Osteocyte (in vitro differentiated cells): Measurements from ENCODE around the gene SLC22A3. TPM values are rescaled to one million over a fixed set of nuclear protein-coding genes. Genes with fewer than 3 reads are reported as not detected.

Experiments
- DNase-seq: peaks from one replicate; pipeline ENCODE4 v3.0.0; 2021; ENCODE audit warnings: mixed read lengths; ENCODE audit not compliant: unreplicated experiment; ENCODE audit errors: extremely low spot score
- H3K27ac Mint-ChIP-seq: one replicate; pipeline ENCODE4 v1.8.0; 2021; ENCODE audit warnings: mild to moderate bottlenecking, mixed read lengths; ENCODE audit not compliant: unreplicated experiment
- H3K27me3 Mint-ChIP-seq: one replicate; pipeline ENCODE4 v1.8.0; 2021; ENCODE audit warnings: mixed read lengths; ENCODE audit not compliant: unreplicated experiment
- H3K36me3 Mint-ChIP-seq: one replicate; pipeline ENCODE4 v1.8.0; 2021; ENCODE audit warnings: mixed read lengths; ENCODE audit not compliant: unreplicated experiment
- H3K4me1 Mint-ChIP-seq: one replicate; pipeline ENCODE4 v1.8.0; 2021; ENCODE audit warnings: mixed read lengths; ENCODE audit not compliant: unreplicated experiment
- H3K4me3 Mint-ChIP-seq: one replicate; pipeline ENCODE4 v1.8.0; 2021; ENCODE audit warnings: mild to moderate bottlenecking, moderate library complexity, mixed read lengths; ENCODE audit not compliant: unreplicated experiment
- H3K9me3 Mint-ChIP-seq: one replicate; pipeline ENCODE4 v1.8.0; 2021; ENCODE audit warnings: mixed read lengths; ENCODE audit not compliant: unreplicated experiment
- total RNA-seq: library from RNA; stranded (reverse); gene quantifications from 2 replicates; pipeline ENCODE4 v1.2.1, GENCODE V29; 2021
- TF ChIP-seq, protein P1 (sequence below): fragments of 200-600 bp; sonication (generic); IDR thresholded peaks from 2 replicates; pipeline ENCODE4 v1.5.0; 2021; ENCODE audit warnings: antibody characterized with exemption, mild to moderate bottlenecking, moderate library complexity

The SLC22A3 gene
- total RNA-seq, 1 donor from 2014 or later: not detected

DNA sequence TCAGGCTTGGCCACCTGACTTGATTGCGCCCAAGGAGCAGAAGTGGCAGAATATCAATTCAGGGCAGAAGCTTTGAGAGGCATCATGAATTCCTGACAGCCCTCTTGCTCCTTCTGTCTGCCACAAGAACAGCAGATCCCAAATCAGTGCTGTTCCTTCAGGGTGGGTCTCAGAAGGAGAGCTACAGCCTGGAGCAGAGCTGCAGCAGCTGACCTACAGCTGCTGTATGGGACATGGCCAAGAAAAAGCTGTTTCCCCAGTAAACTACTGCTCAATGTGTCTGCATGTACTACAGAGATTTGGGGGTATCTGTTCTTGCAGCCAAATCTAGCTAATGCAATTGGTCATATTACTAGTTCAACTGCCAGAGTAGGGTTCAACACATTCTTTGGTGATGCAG, 69.0 kb downstream of the SLC22A3 start:
- Mint-ChIP-seq H3K4me1 (no peaks in the 10 kb centered on the region), H3K36me3 (no peaks in the 10 kb centered on the region), H3K27ac (no peak overlapping the region), H3K9me3 (no peaks in the 10 kb centered on the region), H3K4me3 (no peak overlapping the region), H3K27me3 (no peaks in the 10 kb centered on the region)
- DNase-seq: no peak
- TF ChIP-seq, protein P1, sequence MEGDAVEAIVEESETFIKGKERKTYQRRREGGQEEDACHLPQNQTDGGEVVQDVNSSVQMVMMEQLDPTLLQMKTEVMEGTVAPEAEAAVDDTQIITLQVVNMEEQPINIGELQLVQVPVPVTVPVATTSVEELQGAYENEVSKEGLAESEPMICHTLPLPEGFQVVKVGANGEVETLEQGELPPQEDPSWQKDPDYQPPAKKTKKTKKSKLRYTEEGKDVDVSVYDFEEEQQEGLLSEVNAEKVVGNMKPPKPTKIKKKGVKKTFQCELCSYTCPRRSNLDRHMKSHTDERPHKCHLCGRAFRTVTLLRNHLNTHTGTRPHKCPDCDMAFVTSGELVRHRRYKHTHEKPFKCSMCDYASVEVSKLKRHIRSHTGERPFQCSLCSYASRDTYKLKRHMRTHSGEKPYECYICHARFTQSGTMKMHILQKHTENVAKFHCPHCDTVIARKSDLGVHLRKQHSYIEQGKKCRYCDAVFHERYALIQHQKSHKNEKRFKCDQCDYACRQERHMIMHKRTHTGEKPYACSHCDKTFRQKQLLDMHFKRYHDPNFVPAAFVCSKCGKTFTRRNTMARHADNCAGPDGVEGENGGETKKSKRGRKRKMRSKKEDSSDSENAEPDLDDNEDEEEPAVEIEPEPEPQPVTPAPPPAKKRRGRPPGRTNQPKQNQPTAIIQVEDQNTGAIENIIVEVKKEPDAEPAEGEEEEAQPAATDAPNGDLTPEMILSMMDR: no peak

DNA sequence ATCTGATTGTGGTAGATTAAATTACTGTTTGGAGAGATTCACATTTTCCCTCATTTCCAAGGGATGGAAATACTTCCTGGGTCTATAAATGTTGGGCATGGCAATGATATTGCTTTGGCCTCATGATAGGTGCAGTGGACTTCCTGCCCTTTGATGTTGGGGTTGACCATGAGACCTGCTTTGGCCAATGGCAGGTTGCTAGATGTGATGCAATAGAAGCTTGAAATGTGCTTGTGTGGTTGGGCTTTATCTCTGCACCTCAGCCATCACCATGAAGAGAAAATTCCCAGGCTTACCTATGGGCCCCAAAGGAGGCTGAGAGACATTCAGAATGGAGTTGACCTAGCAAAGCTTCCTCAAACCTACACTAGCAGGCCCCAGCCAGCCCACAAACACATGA, 69.4 kb downstream of the SLC22A3 start:
- Mint-ChIP-seq H3K4me1 (no peaks in the 10 kb centered on the region), H3K9me3 (no peaks in the 10 kb centered on the region), H3K36me3 (no peaks in the 10 kb centered on the region), H3K27me3 (no peaks in the 10 kb centered on the region), H3K4me3 (no peak overlapping the region), H3K27ac (no peak overlapping the region)
- TF ChIP-seq, protein P1: no peak
- DNase-seq: no peak

DNA sequence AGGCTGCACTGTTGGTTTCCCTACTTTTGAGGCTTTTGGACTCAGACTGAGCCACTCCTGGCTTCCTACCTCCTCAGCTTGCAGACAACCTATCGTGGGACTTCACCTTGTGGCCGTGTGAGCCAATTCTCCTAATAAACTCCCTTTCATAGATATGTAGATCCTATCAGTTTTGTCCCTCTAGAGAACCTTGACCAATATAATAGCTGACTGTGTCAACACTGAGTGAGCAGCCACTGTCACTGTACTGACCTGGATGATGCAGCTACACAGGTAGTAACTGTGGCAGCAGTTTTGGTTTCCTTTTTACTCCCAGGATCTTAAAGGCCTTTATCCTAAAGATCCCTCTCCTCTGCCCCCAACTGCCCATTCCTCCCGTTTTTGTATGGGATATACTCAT, 70.2 kb downstream of the SLC22A3 start:
- H3K4me3 Mint-ChIP-seq: no peak overlapping the region
- H3K9me3 Mint-ChIP-seq: no peaks in the 10 kb centered on the region
- TF ChIP-seq, protein P1: no peak
- no peaks in the 10 kb centered on the region for H3K36me3 Mint-ChIP-seq
- H3K27me3 Mint-ChIP-seq: no peaks in the 10 kb centered on the region
- no peaks in the 10 kb centered on the region for H3K4me1 Mint-ChIP-seq
- no peak overlapping the region for H3K27ac Mint-ChIP-seq
- DNase-seq: no peak

DNA sequence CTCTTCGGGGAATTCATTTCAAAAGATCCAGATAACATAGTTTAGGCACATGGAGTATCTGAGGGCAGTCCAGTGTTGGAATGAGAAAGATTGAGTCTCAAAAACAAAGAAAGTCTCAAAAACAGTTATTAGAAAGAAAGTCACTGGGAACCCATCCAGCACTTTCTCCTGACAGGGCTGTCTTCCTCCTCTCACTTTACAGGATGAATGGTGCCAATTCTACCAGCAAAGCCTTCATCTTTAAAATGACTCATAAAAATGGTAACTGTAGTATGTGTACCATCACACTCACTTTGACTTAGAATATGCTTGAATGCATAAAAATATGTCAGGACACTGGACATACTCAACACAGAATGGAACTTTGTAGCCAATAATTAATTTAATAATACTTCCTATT, 71.3 kb downstream of the SLC22A3 start:
- Mint-ChIP-seq H3K27me3 (no peaks in the 10 kb centered on the region), H3K36me3 (no peaks in the 10 kb centered on the region), H3K9me3 (no peaks in the 10 kb centered on the region), H3K27ac (no peak overlapping the region), H3K4me3 (no peak overlapping the region), H3K4me1 (no peaks in the 10 kb centered on the region)
- TF ChIP-seq, protein P1: no peak
- DNase-seq: no peak

DNA sequence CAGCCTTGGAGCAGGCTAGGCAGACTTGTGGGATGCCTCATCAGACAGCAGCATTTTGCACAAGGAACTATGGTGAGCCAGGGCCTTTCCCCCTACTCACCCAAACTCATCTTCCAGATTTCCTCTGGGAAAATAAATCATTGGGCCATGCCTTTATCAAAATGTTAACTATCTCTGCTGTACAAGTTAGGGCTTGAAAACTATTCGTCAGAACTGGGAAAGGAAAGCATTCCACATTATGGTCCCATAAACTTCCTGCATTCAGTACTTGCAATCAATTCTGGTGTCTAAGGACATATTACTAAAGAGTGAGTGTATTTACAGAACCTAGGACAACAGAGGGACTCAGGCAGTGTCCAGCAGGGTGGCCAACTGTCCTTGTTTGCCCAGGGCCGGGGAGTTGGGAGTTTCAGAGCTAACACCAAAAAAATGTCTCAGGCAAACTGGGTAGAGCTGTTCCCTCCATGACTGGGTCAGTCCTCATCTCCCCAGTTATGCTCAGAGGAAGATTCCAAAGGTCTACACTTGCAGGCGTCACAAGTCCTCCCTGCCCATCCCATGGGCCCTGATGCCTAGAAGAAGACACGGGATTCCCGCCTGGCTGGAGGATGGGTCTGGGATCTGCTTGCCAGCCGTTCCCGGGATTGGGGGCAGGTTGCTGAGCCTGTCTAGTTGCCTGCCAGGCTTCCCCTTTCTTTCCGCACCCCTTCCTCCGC, 72.2 kb downstream of the SLC22A3 start:
- Mint-ChIP-seq H3K9me3 (no peaks in the 10 kb centered on the region), H3K27ac (no peak overlapping the region), H3K27me3 (peaks cover 1% of the 10 kb centered on the region), H3K4me1 (no peaks in the 10 kb centered on the region), H3K36me3 (no peaks in the 10 kb centered on the region), H3K4me3 (no peak overlapping the region)
- DNase-seq: no peak
- TF ChIP-seq, protein P1: no peak
